H1 (cell line): Measurements from ENCODE around the gene SCNM1.
A peak's percentile ranks its signal among the peaks of the same experiment; 100 is the strongest.

Source experiments
- BRCA1 ChIP-seq: IDR thresholded peaks from 2 replicates; pipeline ENCODE4 v1.6.1; 2012; ENCODE audit warnings: low read depth, low read length, improper control_type of control experiment
- GABPA ChIP-seq: IDR thresholded peaks from 2 replicates; pipeline ENCODE4 v1.6.1; 2011; ENCODE audit warnings: mild to moderate bottlenecking, low read length, moderate library complexity, borderline replicate concordance; ENCODE audit not compliant: insufficient read depth
- HDAC6 ChIP-seq: IDR thresholded peaks from one replicate; pipeline ENCODE4 v1.7.1; 2012; ENCODE audit warnings: low read depth, mild to moderate bottlenecking, inconsistent platforms, low read length, moderate library complexity
- POLR2A ChIP-seq, 2 experiments: IDR thresholded peaks; 1 replicate in 1 of 2; 2 replicates in 1 of 2; pipeline ENCODE4 v1.6.1; 2011; ENCODE audit warnings: low read depth in 2 of 2, low read length in 2 of 2, mild to moderate bottlenecking in 2 of 2; ENCODE audit errors: control extremely low read depth in 1 of 2
- RXRA ChIP-seq: IDR thresholded peaks from 2 replicates; pipeline ENCODE4 v1.6.1; 2011; ENCODE audit warnings: low read depth, mild to moderate bottlenecking, low read length, moderate library complexity; ENCODE audit not compliant: insufficient read depth
- SIN3A ChIP-seq, 2 experiments: IDR thresholded peaks in 1 of 2; conservative IDR thresholded peaks in 1 of 2; 2 replicates each; pipeline ENCODE4 v1.6.1; 2011 to 2012; ENCODE audit warnings: low read length in 2 of 2, improper control_type of control experiment in 1 of 2, low read depth in 1 of 2, mild to moderate bottlenecking in 1 of 2
- TCF12 ChIP-seq: IDR thresholded peaks from 2 replicates; pipeline ENCODE4 v1.6.1; 2011; ENCODE audit warnings: low read depth, mild to moderate bottlenecking, low read length
- TF ChIP-seq, protein P1 (sequence below), 3 experiments: IDR thresholded peaks; 1 replicate in 2 of 3; 2 replicates in 1 of 3; pipeline versions ENCODE4 v1.5.1 to v1.6.1; 2011; ENCODE audit warnings: low read length in 3 of 3, mild to moderate bottlenecking in 3 of 3, inconsistent platforms in 2 of 3, low read depth in 1 of 3, moderate library complexity in 1 of 3; ENCODE audit not compliant: insufficient read depth in 1 of 3; ENCODE audit errors: control extremely low read depth in 1 of 3
- TF ChIP-seq, protein P2 (sequence below): IDR thresholded peaks from 2 replicates; pipeline ENCODE4 v1.6.1; 2011; ENCODE audit warnings: low read depth, mild to moderate bottlenecking, low read length; ENCODE audit not compliant: insufficient read depth

DNA sequence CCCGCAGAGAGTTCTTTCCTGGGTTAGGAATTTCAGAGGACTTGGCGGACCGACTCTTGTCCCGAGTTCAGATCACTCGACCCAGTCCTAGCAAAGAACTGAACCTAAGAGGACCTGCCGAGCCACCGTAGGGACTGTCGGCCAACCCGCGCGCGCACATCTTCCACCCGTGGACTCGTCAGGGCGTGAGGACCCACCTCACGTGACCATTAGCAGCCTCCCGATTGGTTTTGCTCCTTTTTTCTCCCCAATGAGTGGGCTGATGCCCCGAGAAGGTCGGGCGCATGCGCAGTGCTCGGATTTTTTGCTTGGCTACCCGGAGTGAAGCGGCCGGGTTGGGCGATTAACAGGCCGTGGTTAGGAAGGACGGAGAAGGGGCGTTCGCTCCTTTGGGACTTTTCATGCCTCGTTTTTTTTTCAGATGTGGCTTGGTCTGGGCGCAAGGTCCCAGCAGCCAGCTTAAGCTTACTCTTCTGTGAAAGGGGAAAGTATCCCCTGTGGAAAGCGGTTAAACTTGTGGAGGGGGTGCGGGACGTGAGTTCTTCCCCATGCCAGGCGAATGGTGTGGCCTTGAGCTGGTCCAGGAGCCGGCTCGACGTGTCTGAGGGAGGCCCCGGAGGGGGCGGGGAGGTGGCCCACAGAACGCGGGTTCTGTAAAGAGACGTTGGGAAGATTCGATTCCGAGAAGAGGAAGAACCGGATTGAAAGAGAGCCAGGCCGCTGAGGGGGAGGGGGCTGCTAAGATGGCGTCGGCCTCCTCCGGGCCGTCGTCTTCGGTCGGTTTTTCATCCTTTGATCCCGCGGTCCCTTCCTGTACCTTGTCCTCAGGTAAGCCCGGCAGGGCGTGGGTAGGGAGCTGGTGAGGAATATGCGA lies 32.5 kb downstream of the SCNM1 start, which contains the start of gene PIP5K1A:
- no peak for TF ChIP-seq RXRA
- TF ChIP-seq, protein P1, sequence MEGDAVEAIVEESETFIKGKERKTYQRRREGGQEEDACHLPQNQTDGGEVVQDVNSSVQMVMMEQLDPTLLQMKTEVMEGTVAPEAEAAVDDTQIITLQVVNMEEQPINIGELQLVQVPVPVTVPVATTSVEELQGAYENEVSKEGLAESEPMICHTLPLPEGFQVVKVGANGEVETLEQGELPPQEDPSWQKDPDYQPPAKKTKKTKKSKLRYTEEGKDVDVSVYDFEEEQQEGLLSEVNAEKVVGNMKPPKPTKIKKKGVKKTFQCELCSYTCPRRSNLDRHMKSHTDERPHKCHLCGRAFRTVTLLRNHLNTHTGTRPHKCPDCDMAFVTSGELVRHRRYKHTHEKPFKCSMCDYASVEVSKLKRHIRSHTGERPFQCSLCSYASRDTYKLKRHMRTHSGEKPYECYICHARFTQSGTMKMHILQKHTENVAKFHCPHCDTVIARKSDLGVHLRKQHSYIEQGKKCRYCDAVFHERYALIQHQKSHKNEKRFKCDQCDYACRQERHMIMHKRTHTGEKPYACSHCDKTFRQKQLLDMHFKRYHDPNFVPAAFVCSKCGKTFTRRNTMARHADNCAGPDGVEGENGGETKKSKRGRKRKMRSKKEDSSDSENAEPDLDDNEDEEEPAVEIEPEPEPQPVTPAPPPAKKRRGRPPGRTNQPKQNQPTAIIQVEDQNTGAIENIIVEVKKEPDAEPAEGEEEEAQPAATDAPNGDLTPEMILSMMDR (IDR thresholded peaks at IDR 0.05; ENCODE audit: control extremely low read depth in 1 of 3, insufficient read depth in 1 of 3, low read depth in 1 of 3, low read length in 3 of 3) = no peak
- TF ChIP-seq GABPA = no peak
- TF ChIP-seq HDAC6 = no peak
- TF ChIP-seq POLR2A (IDR thresholded peaks at IDR 0.05; ENCODE audit: control extremely low read depth in 1 of 2, low read depth in 2 of 2, low read length in 2 of 2) = peak; percentile 66 to 69; a peak in 2 of 3 replicates
- TF ChIP-seq SIN3A (conservative IDR thresholded peaks at IDR 0.05 in 1 of 2, IDR thresholded peaks at IDR 0.05 in 1 of 2; ENCODE audit: low read depth in 1 of 2, low read length in 2 of 2) = peak in 1 of 2 experiments; percentile 19; a peak in 1 of 4 replicates
- no peak for TF ChIP-seq TCF12
- TF ChIP-seq BRCA1 = no peak
- TF ChIP-seq, protein P2, sequence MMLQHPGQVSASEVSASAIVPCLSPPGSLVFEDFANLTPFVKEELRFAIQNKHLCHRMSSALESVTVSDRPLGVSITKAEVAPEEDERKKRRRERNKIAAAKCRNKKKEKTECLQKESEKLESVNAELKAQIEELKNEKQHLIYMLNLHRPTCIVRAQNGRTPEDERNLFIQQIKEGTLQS = peak; percentile 91
